HepG2 (cell line): Measurements from ENCODE around the gene ZMIZ1. TPM values are rescaled to one million over a fixed set of nuclear protein-coding genes. Genes with fewer than 3 reads are reported as not detected.

Experiments
- ATAC-seq: fragments of 200-7000 bp; cut with Tn5 transposase; 3 replicates; pipeline ENCODE4 v1.9.1; 2020; ENCODE audit warnings: mild to moderate bottlenecking, moderate library complexity
- BruUV-seq: library from RNA; stranded (reverse); fragments of 400-500 nt; replicated peaks from 2 replicates; lab custom pipeline; 2021; lab: Mats Ljungman, UMichigan
- CTCF ChIA-PET: fragments of 300-600 bp; formaldehyde crosslinking; extraction: SDS; loops from one replicate; lab custom pipeline; 2021; ENCODE audit warnings: low total read pairs, inconsistent platforms, low intra/inter-chr PET ratio; lab: Yijun Ruan, JAX
- POLR2A ChIA-PET: fragments of 350-600 bp; sonication (Branson Sonifier 250); formaldehyde crosslinking; loops from one replicate; lab custom pipeline; 2020; ENCODE audit warnings: antibody characterized with exemption, inconsistent platforms; lab: Yijun Ruan, JAX
- DNase-seq: peaks from one replicate; pipeline ENCODE4 v3.0.0-alpha.2; 2015; ENCODE audit warnings: low spot score
- FAIRE-seq: peaks from 3 replicates; lab custom pipeline; 2011; peaks lifted over from hg19 to GRCh38; lab: Jason Lieb, UNC
- H2AFZ ChIP-seq: one replicate; pipeline ENCODE4 v1.6.1; 2011; ENCODE audit warnings: low read length, inconsistent platforms
- H3K27ac ChIP-seq: fragments of 300-600 bp; 3 replicates; pipeline ENCODE4 v1.8.0; 2011; ENCODE audit warnings: mixed run types, mild to moderate bottlenecking, mixed read lengths, low read length, inconsistent platforms; ENCODE audit not compliant: insufficient read depth; ENCODE audit errors: extremely low read length
- H3K27me3 ChIP-seq, 2 experiments: fragments of 200-600 bp in 1 of 2; 2 replicates in 1 of 2; 3 replicates in 1 of 2; pipeline versions ENCODE4 v1.6.0 to v1.8.0; 2011; ENCODE audit warnings: low read length in 2 of 2, mild to moderate bottlenecking in 2 of 2, moderate library complexity in 2 of 2, inconsistent platforms in 1 of 2; ENCODE audit not compliant: insufficient read depth in 2 of 2, control insufficient read depth in 1 of 2
- H3K36me3 ChIP-seq, 2 experiments: fragments of 200-600 bp in 1 of 2; replicated peaks in 1 of 2; 2 replicates in 1 of 2; 3 replicates in 1 of 2; pipeline versions ENCODE4 v1.5.1 to v1.8.0; 2011; ENCODE audit warnings: low read length in 2 of 2, inconsistent platforms in 1 of 2; ENCODE audit not compliant: insufficient read depth in 2 of 2, control insufficient read depth in 1 of 2
- H3K4me1 ChIP-seq: 2 replicates; pipeline ENCODE4 v1.5.1; 2012; ENCODE audit warnings: low read length, inconsistent platforms; ENCODE audit not compliant: insufficient read depth
- H3K4me2 ChIP-seq: 2 replicates; pipeline ENCODE4 v1.6.0; 2011; ENCODE audit warnings: low read depth, low read length, inconsistent platforms
- H3K4me3 ChIP-seq, 3 experiments: fragments of 200-600 bp in 1 of 3; sonication (generic), shearing (Covaris generic) in 1 of 3; replicated peaks in 1 of 3; 2 replicates each; pipeline ENCODE4 v1.5.1; 2011 to 2016; ENCODE audit warnings: low read length in 3 of 3, inconsistent platforms in 2 of 3, low read depth in 2 of 3, mild to moderate bottlenecking in 2 of 3, control low read depth in 1 of 3, mixed read lengths in 1 of 3; ENCODE audit not compliant: insufficient read depth in 1 of 3
- H3K79me2 ChIP-seq: one replicate; pipeline ENCODE4 v1.6.1; 2011; ENCODE audit warnings: low read length, inconsistent platforms; ENCODE audit not compliant: insufficient read depth
- H3K9ac ChIP-seq: 2 replicates; pipeline ENCODE4 v1.6.0; 2011; ENCODE audit warnings: mild to moderate bottlenecking, low read depth, low read length, inconsistent platforms; ENCODE audit not compliant: insufficient read depth
- H3K9me3 ChIP-seq: 2 replicates; pipeline ENCODE4 v1.5.1; 2012; ENCODE audit warnings: mild to moderate bottlenecking, low read length
- H4K20me1 ChIP-seq: 2 replicates; pipeline ENCODE4 v1.6.0; 2011; ENCODE audit warnings: inconsistent platforms, mild to moderate bottlenecking, low read length, moderate library complexity; ENCODE audit not compliant: insufficient read depth
- ATRX ChIP-seq: sonication (generic); formaldehyde crosslinking; IDR thresholded peaks from 2 replicates; pipeline ENCODE4 v1.4.0; 2020; ENCODE audit warnings: missing genetic modification reagents, borderline replicate concordance
- ERF ChIP-seq: IDR thresholded peaks from 2 replicates; pipeline ENCODE4 v1.6.1; 2018; ENCODE audit warnings: missing biosample characterization, missing genetic modification reagents
- FLYWCH1 ChIP-seq: sonication (generic); formaldehyde crosslinking; IDR thresholded peaks from 2 replicates; pipeline ENCODE4 v1.8.1; 2023; ENCODE audit warnings: mild to moderate bottlenecking, missing genetic modification reagents
- GTF2F1 ChIP-seq: fragments of 150-350 bp; IDR thresholded peaks from 2 replicates; pipeline ENCODE4 v1.6.1; 2014; ENCODE audit warnings: low read length
- HMG20A ChIP-seq: IDR thresholded peaks from 2 replicates; pipeline ENCODE4 v1.6.1; 2016; ENCODE audit warnings: borderline replicate concordance
- NFYC ChIP-seq: IDR thresholded peaks from 2 replicates; pipeline ENCODE4 v1.6.1; 2016; ENCODE audit warnings: missing genetic modification reagents, missing compliant biosample characterization
- RARG ChIP-seq: sonication (generic); formaldehyde crosslinking; IDR thresholded peaks from 2 replicates; pipeline ENCODE4 v1.4.0; 2020; ENCODE audit warnings: low read depth, mild to moderate bottlenecking, missing genetic modification reagents
- SAFB2 ChIP-seq: sonication (generic); formaldehyde crosslinking; IDR thresholded peaks from 2 replicates; pipeline ENCODE4 v1.5.1; 2020; ENCODE audit warnings: missing genetic modification reagents, low read depth, mild to moderate bottlenecking, borderline replicate concordance
- TBX3 ChIP-seq: fragments of 450-650 bp; IDR thresholded peaks from 2 replicates; pipeline ENCODE4 v1.6.1; 2017; ENCODE audit warnings: antibody characterized with exemption, mild to moderate bottlenecking, inconsistent platforms, borderline replicate concordance
- ZNF205 ChIP-seq: IDR thresholded peaks from 2 replicates; pipeline ENCODE4 v1.6.1; 2018; ENCODE audit warnings: missing biosample characterization, missing genetic modification reagents
- ZNF281 ChIP-seq: sonication (generic); formaldehyde crosslinking; IDR thresholded peaks from 2 replicates; pipeline ENCODE4 v1.4.0; 2020; ENCODE audit warnings: missing genetic modification reagents, borderline replicate concordance
- ZNF33B ChIP-seq: sonication (generic); formaldehyde crosslinking; IDR thresholded peaks from 2 replicates; pipeline ENCODE4 v1.5.1; 2020; ENCODE audit warnings: mild to moderate bottlenecking, missing genetic modification reagents
- ZNF720 ChIP-seq: sonication (generic); formaldehyde crosslinking; IDR thresholded peaks from 2 replicates; pipeline ENCODE4 v1.4.0; 2020; ENCODE audit warnings: missing genetic modification reagents
- ZNF776 ChIP-seq: sonication (generic); formaldehyde crosslinking; IDR thresholded peaks from 2 replicates; pipeline ENCODE4 v1.4.0; 2020; ENCODE audit warnings: mild to moderate bottlenecking, missing genetic modification reagents
- WGBS: methylation state at CpG from one replicate; pipeline ENCODE4 v1.1.6; 2017; ENCODE audit warnings: low lambda C conversion rate; 5-methylcytosine and 5-hydroxymethylcytosine counted together
- in situ Hi-C: cut with HindIII; loops from 2 replicates; pipeline ENCODE4 v1.10.0; 2017; ENCODE audit warnings: low pct_unique_long_range_greater_than_20kb; ENCODE audit not compliant: extremely low pct_ligation_motif_present
- intact Hi-C: fragments of 100-400 bp; cut with micrococcal nuclease; formaldehyde crosslinking; loops from one replicate; pipeline ENCODE4 v1.10.0; 2022; ENCODE audit not compliant: unreplicated experiment
- polyA plus RNA-seq, 8 experiments: library from polyadenylated mRNA; depleted of rRNA in 3 of 8; stranded (reverse) in 7 of 8; unstranded in 1 of 8; fragments of >200 nt; fragmentation: Illumina TruSeq in 4 of 8; extraction: Trizol in 4 of 8; gene quantifications; 2 replicates each; pipeline versions ENCODE4 v1.2.1 to v1.2.3, GENCODE V29; 2011 to 2016; ENCODE audit warnings: low read depth in 4 of 8, missing spikeins in 1 of 8, mixed read lengths in 1 of 8; ENCODE audit not compliant: insufficient read depth in 1 of 8
- total RNA-seq, 5 experiments: library from RNA; depleted of rRNA; stranded (reverse); fragments of >200 nt; fragmentation: Illumina TruSeq; extraction: Trizol; gene quantifications; 2 replicates each; pipeline ENCODE4 v1.2.3, GENCODE V29; 2016; ENCODE audit warnings: low read depth in 1 of 5
- TF ChIP-seq, protein P1 (sequence below): sonication (generic); formaldehyde crosslinking; IDR thresholded peaks from 2 replicates; pipeline ENCODE4 v1.4.0; 2020; ENCODE audit warnings: missing genetic modification reagents
- TF ChIP-seq, protein P2 (sequence below), 2 experiments: fragments of 450-650 bp in 1 of 2; sonication (generic) in 1 of 2; formaldehyde crosslinking; IDR thresholded peaks; 2 replicates each; pipeline versions ENCODE4 v1.5.0 to v1.8.0; 2020 to 2022; ENCODE audit warnings: mild to moderate bottlenecking in 1 of 2, missing genetic modification reagents in 1 of 2

The ZMIZ1 gene
- total and polyA plus RNA-seq, 2 of the 13 experiments (the other 11 are each of a cell fraction or from before 2014, with no cell fraction given): 5.3 to 10.2 TPM

- Histone ChIP-seq H3K27ac (peak overlapping the region; percentile 93), H3K4me1 (peaks cover 60% of the 10 kb centered on the region), H3K27me3 (no peaks in the 10 kb centered on the region), H2AFZ (no peak overlapping the region), H3K9ac (peak overlapping the region; percentile 94), H4K20me1 (peaks cover 43% of the 10 kb centered on the region), H3K36me3 (peaks cover 28 to 43% of the 10 kb centered on the region in 2 experiments), H3K79me2 (peaks cover 36% of the 10 kb centered on the region), H3K4me2 (peak overlapping the region; percentile 96), H3K9me3 (no peaks in the 10 kb centered on the region), H3K4me3 (peak overlapping the region; percentile 75 to 85 (median 78))
- DNase-seq (peak; percentile 45), FAIRE-seq (no peak), ATAC-seq (peak; percentile 47)
- in situ Hi-C loops: no loop called here
- ChIA-PET POLR2A (interaction anchor here (0.9 to 7.8 kb wide), 8 partner anchors 10 to 34 kb away, joined by 3 to 134 read pairs (median 8); no protein-coding TSS in a partner anchor), CTCF (no interaction called here)
- intact Hi-C loops: loop anchor here (1.0 to 10.0 kb wide), 3 partner anchors 11 to 53 kb away; no protein-coding TSS in a partner anchor
- WGBS: 2% methylated on average over 26 of the region's 34 CpGs
- TSS peak; percentile 45 for BruUV-seq
- TF ChIP-seq FLYWCH1 (CRISPR knock-in tag): no peak; the same call in 1 of the 2 replicates
- TF ChIP-seq, protein P1, sequence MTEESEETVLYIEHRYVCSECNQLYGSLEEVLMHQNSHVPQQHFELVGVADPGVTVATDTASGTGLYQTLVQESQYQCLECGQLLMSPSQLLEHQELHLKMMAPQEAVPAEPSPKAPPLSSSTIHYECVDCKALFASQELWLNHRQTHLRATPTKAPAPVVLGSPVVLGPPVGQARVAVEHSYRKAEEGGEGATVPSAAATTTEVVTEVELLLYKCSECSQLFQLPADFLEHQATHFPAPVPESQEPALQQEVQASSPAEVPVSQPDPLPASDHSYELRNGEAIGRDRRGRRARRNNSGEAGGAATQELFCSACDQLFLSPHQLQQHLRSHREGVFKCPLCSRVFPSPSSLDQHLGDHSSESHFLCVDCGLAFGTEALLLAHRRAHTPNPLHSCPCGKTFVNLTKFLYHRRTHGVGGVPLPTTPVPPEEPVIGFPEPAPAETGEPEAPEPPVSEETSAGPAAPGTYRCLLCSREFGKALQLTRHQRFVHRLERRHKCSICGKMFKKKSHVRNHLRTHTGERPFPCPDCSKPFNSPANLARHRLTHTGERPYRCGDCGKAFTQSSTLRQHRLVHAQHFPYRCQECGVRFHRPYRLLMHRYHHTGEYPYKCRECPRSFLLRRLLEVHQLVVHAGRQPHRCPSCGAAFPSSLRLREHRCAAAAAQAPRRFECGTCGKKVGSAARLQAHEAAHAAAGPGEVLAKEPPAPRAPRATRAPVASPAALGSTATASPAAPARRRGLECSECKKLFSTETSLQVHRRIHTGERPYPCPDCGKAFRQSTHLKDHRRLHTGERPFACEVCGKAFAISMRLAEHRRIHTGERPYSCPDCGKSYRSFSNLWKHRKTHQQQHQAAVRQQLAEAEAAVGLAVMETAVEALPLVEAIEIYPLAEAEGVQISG (CRISPR knock-in tag): 0 out of 2 replicates have a peak, but pooled peaks have one; percentile 11
- TF ChIP-seq ZNF205 (CRISPR knock-in tag): peak; percentile 89
- no peak for TF ChIP-seq RARG (CRISPR knock-in tag)
- TF ChIP-seq ZNF720 (CRISPR knock-in tag): no peak
- no peak for TF ChIP-seq GTF2F1
- TF ChIP-seq ATRX (CRISPR knock-in tag): no peak
- TF ChIP-seq ZNF281 (CRISPR knock-in tag): no peak; the same call in 1 of the 2 replicates
- TF ChIP-seq ERF: peak; percentile 57; the same call in 1 of the 2 replicates
- no peak for TF ChIP-seq ZNF33B (CRISPR knock-in tag)
- no peak for TF ChIP-seq TBX3
- TF ChIP-seq, protein P2, sequence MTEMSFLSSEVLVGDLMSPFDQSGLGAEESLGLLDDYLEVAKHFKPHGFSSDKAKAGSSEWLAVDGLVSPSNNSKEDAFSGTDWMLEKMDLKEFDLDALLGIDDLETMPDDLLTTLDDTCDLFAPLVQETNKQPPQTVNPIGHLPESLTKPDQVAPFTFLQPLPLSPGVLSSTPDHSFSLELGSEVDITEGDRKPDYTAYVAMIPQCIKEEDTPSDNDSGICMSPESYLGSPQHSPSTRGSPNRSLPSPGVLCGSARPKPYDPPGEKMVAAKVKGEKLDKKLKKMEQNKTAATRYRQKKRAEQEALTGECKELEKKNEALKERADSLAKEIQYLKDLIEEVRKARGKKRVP (CRISPR knock-in tag; IDR thresholded peaks at IDR 0.05): no peak
- TF ChIP-seq ZNF776 (CRISPR knock-in tag): peak; percentile 53; the same call in 1 of the 2 replicates
- TF ChIP-seq NFYC: peak; percentile 44
- 0 out of 2 replicates have a peak, but pooled peaks have one; percentile 47 for TF ChIP-seq SAFB2
- no peak for TF ChIP-seq HMG20A (CRISPR knock-in tag)
Measured at GRCh38 chr10:79347894-79348639, 279.3 kb downstream of the ZMIZ1 start.
